Measurements from ENCODE around the gene FRY.

FRY gene

GRCh38 chr13:32165796-32166195, 134.2 kb downstream of the FRY start:
- DNase-seq (ENCODE audit: low read depth in 1 of 2, low spot score in 1 of 2): no peak

- DNase-seq (ENCODE audit: low read depth in 1 of 2, low spot score in 1 of 2): no peak
These were observed 136.6 kb downstream of the FRY start for GRCh38 chr13:32168131-32168530.

- DNase-seq (ENCODE audit: low read depth in 1 of 2, low spot score in 1 of 2): no peak
These were observed 139.3 kb downstream of the FRY start for GRCh38 chr13:32170841-32171240.

- no peak for DNase-seq (ENCODE audit: low read depth in 1 of 2, low spot score in 1 of 2)
These were observed 142.3 kb downstream of the FRY start for GRCh38 chr13:32173881-32174280.

GRCh38 chr13:32174366-32174765, 142.8 kb downstream of the FRY start:
- DNase-seq (ENCODE audit: low read depth in 1 of 2, low spot score in 1 of 2): no peak

- no peak for DNase-seq (ENCODE audit: low read depth in 1 of 2, low spot score in 1 of 2)
These were observed 143.7 kb downstream of the FRY start for GRCh38 chr13:32175307-32175706.

- no peak for DNase-seq (ENCODE audit: low read depth in 1 of 2, low spot score in 1 of 2)
These were observed 144.4 kb downstream of the FRY start for GRCh38 chr13:32175943-32176342.

GRCh38 chr13:32176696-32177095, 145.1 kb downstream of the FRY start:
- no peak for DNase-seq (ENCODE audit: low read depth in 1 of 2, low spot score in 1 of 2)

GRCh38 chr13:32178763-32179162, 147.2 kb downstream of the FRY start:
- DNase-seq (ENCODE audit: low read depth in 1 of 2, low spot score in 1 of 2): no peak

GRCh38 chr13:32179708-32180107, 148.1 kb downstream of the FRY start:
- DNase-seq (ENCODE audit: low read depth in 1 of 2, low spot score in 1 of 2): no peak

- no peak for DNase-seq (ENCODE audit: low read depth in 1 of 2, low spot score in 1 of 2)
These were observed 156.1 kb downstream of the FRY start for GRCh38 chr13:32187651-32188050.

GRCh38 chr13:32191452-32191998, 160.0 kb downstream of the FRY start:
- DNase-seq (ENCODE audit: low read depth in 1 of 2, low spot score in 1 of 2): no peak

GRCh38 chr13:32195713-32196112, 164.1 kb downstream of the FRY start:
- DNase-seq (ENCODE audit: low read depth in 1 of 2, low spot score in 1 of 2): no peak

GRCh38 chr13:32199168-32199567, 167.6 kb downstream of the FRY start:
- no peak for DNase-seq (ENCODE audit: low read depth in 1 of 2, low spot score in 1 of 2)

- no peak for DNase-seq (ENCODE audit: low read depth in 1 of 2, low spot score in 1 of 2)
These were observed 169.2 kb downstream of the FRY start for GRCh38 chr13:32200741-32201140.

- no peak for DNase-seq (ENCODE audit: low read depth in 1 of 2, low spot score in 1 of 2)
These were observed 170.2 kb downstream of the FRY start for GRCh38 chr13:32201809-32202208.

- no peak for DNase-seq (ENCODE audit: low read depth in 1 of 2, low spot score in 1 of 2)
These were observed 170.7 kb downstream of the FRY start for GRCh38 chr13:32202268-32202667.

GRCh38 chr13:32203221-32203620, 171.6 kb downstream of the FRY start:
- DNase-seq (ENCODE audit: low read depth in 1 of 2, low spot score in 1 of 2): no peak

- DNase-seq (ENCODE audit: low read depth in 1 of 2, low spot score in 1 of 2): no peak
These were observed 172.2 kb downstream of the FRY start for GRCh38 chr13:32203736-32204135.

- DNase-seq (ENCODE audit: low read depth in 1 of 2, low spot score in 1 of 2): no peak
These were observed 174.0 kb downstream of the FRY start for GRCh38 chr13:32205431-32206096.

- DNase-seq (ENCODE audit: low read depth in 1 of 2, low spot score in 1 of 2): no peak
These were observed 174.6 kb downstream of the FRY start for GRCh38 chr13:32206097-32206740.

- no peak for DNase-seq (ENCODE audit: low read depth in 1 of 2, low spot score in 1 of 2)
These were observed 177.3 kb downstream of the FRY start for GRCh38 chr13:32208860-32209259.

GRCh38 chr13:32209652-32210051, 178.1 kb downstream of the FRY start:
- DNase-seq (ENCODE audit: low read depth in 1 of 2, low spot score in 1 of 2): no peak
